Natural killer cell treated with Interleukin-12 subunit alpha and Interleukin-12 subunit beta and Interleukin-15 and Interleukin-18, amount 100 ng/mL, for 72 hours (primary cell): Measurements from ENCODE around the gene IL1RAPL1. TPM values are rescaled to one million over a fixed set of nuclear protein-coding genes. Genes with fewer than 3 reads are reported as not detected.
"Not testable (repeated sequence)": the region's sequence is repeated elsewhere in the genome, so short reads cannot be mapped to it uniquely, and the experiment has no call there.

Experiments
- ATAC-seq, 2 donors: fragments of 150-1000 bp; cut with Tn5 transposase in 1 of 2; sonication (Bioruptor Pico), chemical (Tn5 transposase) in 1 of 2; 2 replicates each; pipeline ENCODE4 v1.10.0; 2021
- DNase-seq: peaks from one replicate; pipeline ENCODE4 v3.0.0; 2022; ENCODE audit warnings: low spot score
- H3K27ac Mint-ChIP-seq, 2 donors: 1 replicate in 1 of 2; 2 replicates in 1 of 2; pipeline ENCODE4 v1.8.0; 2022; ENCODE audit warnings: mixed read lengths in 2 of 2, mild to moderate bottlenecking in 1 of 2, moderate library complexity in 1 of 2
- H3K27me3 Mint-ChIP-seq, 2 donors: 1 replicate in 1 of 2; 2 replicates in 1 of 2; pipeline ENCODE4 v1.8.0; 2022; ENCODE audit warnings: mixed read lengths in 2 of 2
- H3K36me3 Mint-ChIP-seq: one replicate; pipeline ENCODE4 v1.8.0; 2022; ENCODE audit warnings: mixed read lengths
- H3K4me1 Mint-ChIP-seq, 2 donors: 1 replicate in 1 of 2; 2 replicates in 1 of 2; pipeline ENCODE4 v1.8.0; 2022; ENCODE audit warnings: low read depth in 2 of 2, mixed read lengths in 2 of 2, mild to moderate bottlenecking in 1 of 2
- H3K4me3 Mint-ChIP-seq: one replicate; pipeline ENCODE4 v1.8.0; 2022; ENCODE audit warnings: mixed read lengths
- H3K9me3 Mint-ChIP-seq: 2 replicates; pipeline ENCODE4 v1.8.0; 2022; ENCODE audit warnings: mixed read lengths
- total RNA-seq, 2 donors: library from RNA; stranded (reverse); gene quantifications; one replicate each; pipeline ENCODE4 v1.2.3, GENCODE V29; 2022

The IL1RAPL1 gene
- total RNA-seq, 2 donors from 2014 or later: not detected

DNA sequence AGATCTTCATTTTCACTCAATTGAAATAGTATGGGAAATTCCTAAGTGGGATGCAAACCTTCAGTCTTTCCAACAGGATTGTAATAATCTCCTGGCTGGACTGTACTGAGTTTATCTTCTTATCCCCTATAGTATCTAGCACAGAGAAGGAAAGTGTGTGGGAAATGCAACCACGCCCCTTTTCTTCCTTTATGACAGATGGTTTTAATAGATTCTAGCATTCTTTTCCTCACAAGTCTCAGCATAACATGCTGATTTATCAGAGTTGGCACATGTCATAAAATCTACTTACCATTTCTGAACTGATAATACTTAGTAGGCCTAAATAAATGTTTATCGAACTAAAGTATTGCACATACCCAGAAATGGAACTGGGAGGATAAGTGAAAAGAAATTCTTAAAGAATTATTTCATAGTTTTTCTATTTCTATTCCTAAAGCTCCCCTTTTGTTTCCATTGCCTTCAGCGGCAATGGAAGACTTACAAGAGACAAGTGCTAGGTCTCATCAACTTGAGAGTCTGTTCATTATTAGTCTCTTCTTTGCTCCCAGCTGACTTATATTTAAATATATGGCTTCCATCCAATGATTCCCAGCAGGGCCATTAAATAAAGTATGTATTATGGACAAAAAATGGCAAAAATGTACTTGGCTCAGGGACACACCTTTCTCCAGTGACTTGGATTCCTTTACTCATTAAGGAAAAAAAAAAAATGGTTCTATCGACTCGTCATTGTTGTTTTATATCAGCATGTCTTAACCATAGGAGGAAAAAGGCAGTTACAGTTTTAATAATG is 484.5 kb downstream of the IL1RAPL1 start:
- Mint-ChIP-seq H3K4me3 (no peak overlapping the region), H3K4me1 (no peaks in the 10 kb centered on the region), H3K36me3 (no peaks in the 10 kb centered on the region), H3K27me3 (no peaks in the 10 kb centered on the region), H3K27ac (no peak overlapping the region), H3K9me3 (peaks cover 9% of the 10 kb centered on the region)
- DNase-seq: no peak
- ATAC-seq: no peak

DNA sequence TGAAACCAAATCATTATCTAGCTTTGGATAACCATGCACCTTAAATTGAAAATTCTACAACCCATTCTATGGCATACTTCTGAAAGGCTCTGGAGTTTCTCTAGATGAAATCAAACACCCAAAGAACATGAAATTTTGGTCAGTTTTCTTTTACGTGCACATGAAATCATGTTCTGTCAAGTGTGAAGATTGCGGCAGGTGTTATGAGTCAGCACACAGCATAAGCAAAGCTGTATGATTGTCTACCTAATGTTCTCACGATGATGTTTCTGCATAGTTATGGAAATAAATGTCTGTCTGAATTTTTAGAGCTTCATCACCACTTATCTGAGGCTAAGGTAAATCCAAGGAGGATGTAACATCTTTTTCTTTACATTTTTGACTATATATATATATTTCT is 495.3 kb downstream of the IL1RAPL1 start:
- H3K27me3 Mint-ChIP-seq: no peaks in the 10 kb centered on the region
- ATAC-seq: no peak
- H3K36me3 Mint-ChIP-seq: peaks cover 5% of the 10 kb centered on the region
- no peak overlapping the region for H3K4me3 Mint-ChIP-seq
- H3K9me3 Mint-ChIP-seq: peaks cover 8% of the 10 kb centered on the region
- no peaks in the 10 kb centered on the region for H3K4me1 Mint-ChIP-seq
- H3K27ac Mint-ChIP-seq: no peak overlapping the region
- DNase-seq: no peak

DNA sequence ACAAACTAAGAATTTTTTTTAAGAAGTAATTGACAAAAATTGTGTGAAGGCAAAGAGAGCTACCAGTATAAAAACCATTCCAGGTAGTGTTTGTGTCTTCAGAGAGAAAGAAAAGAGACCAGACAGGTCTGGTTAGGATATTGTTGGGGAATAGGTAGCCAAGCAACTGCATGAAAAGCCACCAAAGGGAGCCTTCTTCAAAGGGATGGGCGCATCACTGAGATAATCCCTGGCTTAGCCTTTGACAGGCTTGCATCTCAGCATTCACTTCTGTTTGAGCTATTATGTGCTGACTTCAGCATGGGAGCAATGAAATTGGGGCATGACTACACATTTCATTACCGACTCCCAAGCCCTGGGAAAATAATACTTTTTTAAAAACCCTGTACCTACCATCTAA is 496.6 kb downstream of the IL1RAPL1 start:
- H3K9me3 Mint-ChIP-seq: peaks cover 7% of the 10 kb centered on the region
- H3K27me3 Mint-ChIP-seq: no peaks in the 10 kb centered on the region
- H3K4me1 Mint-ChIP-seq: no peaks in the 10 kb centered on the region
- no peak overlapping the region for H3K27ac Mint-ChIP-seq
- ATAC-seq (no peak), DNase-seq (no peak)
- H3K4me3 Mint-ChIP-seq: no peak overlapping the region
- H3K36me3 Mint-ChIP-seq: peaks cover 5% of the 10 kb centered on the region

DNA sequence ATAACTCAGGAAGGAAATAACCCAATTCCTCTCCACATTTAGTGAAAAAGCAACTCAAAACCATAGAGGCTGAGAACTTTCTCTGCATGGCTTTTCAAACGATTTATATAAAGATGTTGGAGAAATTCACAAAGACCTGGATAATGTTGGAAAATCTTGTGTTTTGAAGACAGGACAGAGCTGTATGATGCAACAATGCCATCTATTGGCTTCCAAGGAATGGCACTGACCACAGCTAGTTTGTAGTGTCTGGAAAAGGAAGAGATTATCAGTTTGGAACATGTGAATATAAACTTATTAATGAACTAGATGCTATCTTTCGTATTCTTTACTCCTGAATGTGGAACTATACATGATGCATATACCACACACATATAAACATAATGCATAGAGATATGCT is 503.6 kb downstream of the IL1RAPL1 start:
- H3K4me1 Mint-ChIP-seq: no peaks in the 10 kb centered on the region
- DNase-seq: no peak
- H3K36me3 Mint-ChIP-seq: no peaks in the 10 kb centered on the region
- no peaks in the 10 kb centered on the region for H3K9me3 Mint-ChIP-seq
- no peak overlapping the region for H3K27ac Mint-ChIP-seq
- no peak overlapping the region for H3K4me3 Mint-ChIP-seq
- no peaks in the 10 kb centered on the region for H3K27me3 Mint-ChIP-seq
- ATAC-seq: no peak

DNA sequence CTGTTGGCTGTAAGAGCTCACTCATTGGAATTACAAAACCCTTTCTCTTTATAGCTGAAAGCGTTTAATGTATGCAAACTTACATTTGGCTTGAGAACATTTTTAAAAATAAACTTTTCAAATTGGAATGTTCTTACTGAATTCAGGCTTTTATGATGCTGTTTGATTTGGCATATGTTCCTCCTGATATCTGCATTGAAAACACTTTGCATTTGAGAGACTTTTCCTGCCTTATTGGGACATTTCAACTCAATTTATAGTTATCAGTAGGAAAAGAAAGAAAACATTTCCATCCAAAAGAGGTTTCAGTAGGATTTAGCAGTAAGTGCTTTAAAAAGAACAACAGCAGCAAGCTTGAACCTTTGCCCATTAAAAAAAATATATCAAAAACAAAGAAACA is 520.0 kb downstream of the IL1RAPL1 start:
- no peaks in the 10 kb centered on the region for H3K27me3 Mint-ChIP-seq
- H3K4me1 Mint-ChIP-seq: no peaks in the 10 kb centered on the region
- no peak for ATAC-seq
- no peak overlapping the region for H3K27ac Mint-ChIP-seq
- no peaks in the 10 kb centered on the region for H3K36me3 Mint-ChIP-seq
- peaks cover 3% of the 10 kb centered on the region for H3K9me3 Mint-ChIP-seq
- no peak overlapping the region for H3K4me3 Mint-ChIP-seq
- DNase-seq: no peak

DNA sequence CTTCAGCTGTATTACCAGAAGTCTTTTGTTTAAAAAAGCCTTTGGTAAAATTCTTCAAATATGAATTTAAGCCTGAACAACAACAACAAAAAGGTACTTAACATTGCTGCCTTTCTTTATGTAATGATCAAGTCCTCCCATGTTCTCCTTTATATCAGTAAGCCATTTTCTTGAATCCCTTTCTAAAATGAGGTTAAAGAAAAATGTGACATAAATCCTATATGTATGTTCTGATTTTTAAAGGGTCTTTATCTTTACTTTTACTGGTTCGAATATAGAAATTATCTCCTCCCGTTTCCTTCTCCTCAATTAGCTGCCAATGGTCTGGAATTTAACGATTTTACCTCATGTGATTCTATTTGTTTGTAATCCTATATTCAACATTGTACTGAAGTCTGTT is 522.8 kb downstream of the IL1RAPL1 start:
- Mint-ChIP-seq H3K4me1 (no peaks in the 10 kb centered on the region), H3K27me3 (no peaks in the 10 kb centered on the region), H3K9me3 (no peaks in the 10 kb centered on the region), H3K36me3 (no peaks in the 10 kb centered on the region), H3K4me3 (no peak overlapping the region), H3K27ac (no peak overlapping the region)
- ATAC-seq (no peak), DNase-seq (no peak)

DNA sequence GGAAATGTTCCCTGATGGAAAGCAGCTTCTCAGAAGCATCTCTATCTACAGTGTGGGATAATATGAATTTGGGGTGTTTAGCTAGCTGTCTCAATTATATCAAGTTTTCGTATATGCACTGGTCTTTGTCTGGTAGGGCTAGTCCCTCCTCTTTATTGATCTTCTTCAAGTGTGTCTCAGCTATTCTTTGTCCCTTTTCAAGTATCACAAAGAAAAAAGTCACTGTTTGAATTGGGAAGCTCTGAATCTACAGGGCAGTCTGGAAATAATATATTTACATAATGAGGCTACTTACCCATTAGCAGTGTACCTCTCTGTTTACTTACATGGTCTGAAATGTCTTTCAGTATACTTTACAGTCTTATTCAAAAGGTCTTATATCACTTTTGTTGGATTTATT is 526.0 kb downstream of the IL1RAPL1 start:
- H3K36me3 Mint-ChIP-seq: no peaks in the 10 kb centered on the region
- ATAC-seq (no peak), DNase-seq (no peak)
- H3K4me1 Mint-ChIP-seq: no peaks in the 10 kb centered on the region
- H3K27me3 Mint-ChIP-seq: peaks cover 0 to 2% of the 10 kb centered on the region in 2 donors
- H3K27ac Mint-ChIP-seq: no peak overlapping the region
- H3K9me3 Mint-ChIP-seq: peaks cover 7% of the 10 kb centered on the region
- no peak overlapping the region for H3K4me3 Mint-ChIP-seq

DNA sequence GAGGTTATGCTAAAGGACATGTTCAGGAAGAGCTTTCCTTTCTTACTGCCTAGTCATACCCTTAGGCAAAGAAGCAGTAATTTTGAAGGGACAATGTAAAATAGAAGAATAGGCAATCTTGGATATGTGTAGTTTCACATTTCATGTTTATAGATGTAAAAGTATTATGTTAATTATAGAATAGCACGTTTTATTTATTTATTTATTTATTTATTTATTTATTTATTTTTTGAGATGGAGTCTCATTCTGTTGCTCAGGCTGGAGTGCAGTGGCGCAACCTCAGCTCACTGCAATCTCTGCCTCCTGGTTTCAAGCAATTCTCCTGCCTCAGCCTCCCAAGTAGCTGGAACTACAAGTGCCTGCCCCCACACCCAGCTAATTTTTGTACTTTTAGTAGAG is 535.6 kb downstream of the IL1RAPL1 start:
- H3K36me3 Mint-ChIP-seq, H3K4me3 Mint-ChIP-seq, H3K9me3 Mint-ChIP-seq, ATAC-seq, H3K27me3 Mint-ChIP-seq, H3K27ac Mint-ChIP-seq, DNase-seq, H3K4me1 Mint-ChIP-seq: not testable (repeated sequence)

DNA sequence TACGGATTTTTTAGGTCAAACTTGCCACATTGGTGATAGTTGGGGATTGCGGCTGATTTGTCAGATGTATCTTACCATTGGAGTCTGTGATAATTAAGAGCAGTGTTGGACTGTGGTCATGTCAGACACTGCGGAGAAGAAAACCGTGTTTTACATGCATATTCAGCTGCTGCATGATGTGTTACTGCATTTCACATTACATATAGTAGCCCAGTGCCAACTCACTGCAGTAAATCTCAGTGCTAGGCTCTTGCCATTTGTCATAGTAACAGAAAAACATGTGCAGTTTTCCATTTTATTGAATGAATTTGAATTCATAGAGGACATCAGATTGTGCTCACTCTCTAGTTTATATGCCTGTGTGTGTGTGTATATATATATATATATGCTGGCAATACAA is 543.7 kb downstream of the IL1RAPL1 start:
- Mint-ChIP-seq H3K4me1 (no peaks in the 10 kb centered on the region), H3K27me3 (no peaks in the 10 kb centered on the region), H3K9me3 (peaks cover 3% of the 10 kb centered on the region), H3K4me3 (no peak overlapping the region), H3K36me3 (no peaks in the 10 kb centered on the region), H3K27ac (no peak overlapping the region)
- DNase-seq (no peak), ATAC-seq (no peak)

DNA sequence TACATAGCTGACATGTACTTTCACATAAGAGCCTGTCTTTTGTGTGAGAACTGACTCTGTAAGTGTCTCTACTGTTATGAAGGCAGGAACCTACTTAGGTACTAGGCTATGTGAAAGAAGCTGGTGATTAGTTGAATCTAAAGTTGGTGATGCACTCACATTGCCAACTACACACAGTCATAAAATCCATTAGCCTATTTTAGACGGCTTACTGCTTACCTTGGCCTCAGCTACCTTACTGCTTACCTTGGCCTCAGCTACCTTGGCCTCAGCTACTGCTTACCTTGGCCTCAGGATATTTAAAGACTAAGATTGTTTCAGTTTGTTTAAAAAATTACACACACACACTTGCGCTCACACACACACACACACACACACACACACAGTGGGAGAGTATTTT is 549.7 kb downstream of the IL1RAPL1 start:
- ATAC-seq (no peak), DNase-seq (no peak)
- Mint-ChIP-seq H3K9me3 (no peaks in the 10 kb centered on the region), H3K27me3 (no peaks in the 10 kb centered on the region), H3K4me1 (no peaks in the 10 kb centered on the region), H3K4me3 (no peak overlapping the region), H3K27ac (no peak overlapping the region), H3K36me3 (no peaks in the 10 kb centered on the region)

DNA sequence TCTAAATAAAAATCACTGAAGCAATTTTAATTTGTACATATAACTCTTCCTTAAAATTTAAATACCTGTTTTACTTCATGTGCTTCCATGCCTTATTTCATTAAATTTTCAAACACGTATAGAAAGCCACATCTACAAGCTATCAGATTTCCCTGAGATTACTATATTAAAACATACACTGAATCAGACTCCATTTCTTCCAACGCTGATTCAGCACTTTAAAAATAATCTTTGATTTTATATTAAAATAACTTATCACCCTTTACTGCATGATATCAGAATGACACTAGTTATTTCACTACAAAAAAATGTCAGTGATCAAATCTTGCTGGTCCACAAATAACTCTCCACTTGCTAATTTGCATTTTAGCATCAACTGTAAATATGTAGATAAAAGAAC is 550.8 kb downstream of the IL1RAPL1 start:
- H3K9me3 Mint-ChIP-seq: no peaks in the 10 kb centered on the region
- no peaks in the 10 kb centered on the region for H3K27me3 Mint-ChIP-seq
- no peaks in the 10 kb centered on the region for H3K4me1 Mint-ChIP-seq
- no peaks in the 10 kb centered on the region for H3K36me3 Mint-ChIP-seq
- ATAC-seq (no peak), DNase-seq (no peak)
- no peak overlapping the region for H3K4me3 Mint-ChIP-seq
- no peak overlapping the region for H3K27ac Mint-ChIP-seq

DNA sequence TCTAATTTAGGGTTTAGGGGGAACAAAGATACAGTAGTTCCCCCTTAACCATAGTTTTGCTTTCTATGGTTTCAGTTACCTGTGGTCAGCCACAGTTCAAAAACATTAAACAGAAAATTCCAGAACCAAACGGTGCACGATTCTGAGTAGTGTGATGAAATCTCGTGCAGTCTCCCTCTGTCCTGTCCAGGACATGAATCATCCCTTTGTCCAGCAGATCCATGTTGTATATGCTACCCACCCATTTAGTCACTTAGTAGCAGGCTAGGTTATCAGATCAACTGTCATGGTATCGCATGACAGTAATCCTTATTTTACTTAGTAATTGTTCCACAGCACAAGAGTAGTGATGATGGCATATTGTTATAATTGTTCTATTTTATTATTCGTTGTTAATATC is 556.1 kb downstream of the IL1RAPL1 start:
- no peaks in the 10 kb centered on the region for H3K27me3 Mint-ChIP-seq
- ATAC-seq (no peak), DNase-seq (no peak)
- no peaks in the 10 kb centered on the region for H3K36me3 Mint-ChIP-seq
- H3K4me1 Mint-ChIP-seq: no peaks in the 10 kb centered on the region
- no peak overlapping the region for H3K27ac Mint-ChIP-seq
- H3K4me3 Mint-ChIP-seq: no peak overlapping the region
- H3K9me3 Mint-ChIP-seq: peaks cover 13% of the 10 kb centered on the region

DNA sequence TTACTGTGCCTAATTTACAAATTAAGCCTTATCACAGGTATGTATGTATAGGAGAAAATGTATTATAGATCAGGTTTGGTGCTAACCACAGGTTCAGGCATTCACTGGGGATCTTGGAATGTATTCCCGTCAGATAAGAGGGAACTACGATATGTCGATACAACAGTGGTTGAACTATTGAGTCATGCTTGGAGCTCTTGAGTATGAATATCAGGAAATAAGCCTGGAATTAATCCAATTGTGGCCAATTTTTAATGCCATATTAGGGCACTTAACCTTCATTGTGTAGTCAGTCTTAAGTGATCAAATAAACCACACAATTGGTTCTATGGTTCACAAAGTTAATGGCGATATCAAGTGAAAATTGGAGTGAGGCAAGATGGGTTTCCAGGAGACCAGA is 556.5 kb downstream of the IL1RAPL1 start:
- Mint-ChIP-seq H3K4me3 (no peak overlapping the region), H3K4me1 (no peaks in the 10 kb centered on the region), H3K27ac (no peak overlapping the region), H3K9me3 (peaks cover 13% of the 10 kb centered on the region), H3K27me3 (no peaks in the 10 kb centered on the region), H3K36me3 (no peaks in the 10 kb centered on the region)
- no peak for ATAC-seq
- no peak for DNase-seq

DNA sequence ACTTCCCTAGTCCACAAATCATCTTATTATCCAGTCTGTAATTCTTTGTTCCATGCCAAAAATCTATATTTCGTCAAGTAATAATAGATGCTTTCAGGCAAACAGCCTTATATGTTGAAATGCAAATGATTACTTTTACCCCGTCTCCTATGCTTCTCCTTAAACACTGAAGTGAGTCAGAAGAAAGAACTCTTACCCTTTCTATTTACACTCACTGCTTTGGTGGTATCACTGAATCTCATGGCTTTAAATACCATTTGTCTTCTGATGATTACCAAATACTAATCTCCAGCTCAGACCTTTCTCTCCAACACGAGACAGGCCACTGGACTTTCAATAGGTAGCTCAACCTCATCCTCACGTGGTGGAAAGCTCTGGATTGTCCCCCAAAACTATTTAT is 558.1 kb downstream of the IL1RAPL1 start:
- peaks cover 13% of the 10 kb centered on the region for H3K9me3 Mint-ChIP-seq
- H3K4me3 Mint-ChIP-seq: no peak overlapping the region
- H3K4me1 Mint-ChIP-seq: no peaks in the 10 kb centered on the region
- no peak for ATAC-seq
- H3K27me3 Mint-ChIP-seq: no peaks in the 10 kb centered on the region
- H3K36me3 Mint-ChIP-seq: no peaks in the 10 kb centered on the region
- DNase-seq: no peak
- no peak overlapping the region for H3K27ac Mint-ChIP-seq

DNA sequence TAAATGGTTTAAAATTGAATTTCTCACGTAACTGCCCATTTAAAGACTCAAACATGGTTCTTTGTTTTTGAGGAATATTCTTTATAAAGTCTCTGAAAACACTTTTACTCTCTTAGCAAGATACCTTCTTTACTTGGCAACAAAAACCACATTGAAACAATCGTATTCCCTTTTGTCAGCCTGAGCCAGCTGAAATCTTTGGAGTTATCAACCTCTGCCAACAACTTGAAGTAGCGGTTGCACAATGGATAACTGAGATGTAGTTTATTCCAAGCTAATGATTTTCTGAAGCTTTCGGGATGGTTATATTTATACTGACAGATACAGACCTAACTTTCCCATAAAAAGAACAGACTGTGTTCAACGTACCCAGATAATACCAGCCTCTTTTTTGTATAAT is 561.3 kb downstream of the IL1RAPL1 start:
- no peaks in the 10 kb centered on the region for H3K4me1 Mint-ChIP-seq
- no peak overlapping the region for H3K27ac Mint-ChIP-seq
- H3K27me3 Mint-ChIP-seq: no peaks in the 10 kb centered on the region
- DNase-seq: no peak
- H3K36me3 Mint-ChIP-seq: no peaks in the 10 kb centered on the region
- ATAC-seq: no peak
- H3K4me3 Mint-ChIP-seq: no peak overlapping the region
- H3K9me3 Mint-ChIP-seq: peaks cover 15% of the 10 kb centered on the region
